OCI-LY7 (cell line): ENCODE results near the gene GRIK2. TPM values are rescaled to one million over a fixed set of nuclear protein-coding genes. Genes with fewer than 3 reads are reported as not detected.

Experiments
- BruUV-seq: library from RNA; stranded (reverse); fragments of 400-500 nt; replicated peaks from 2 replicates; lab custom pipeline; 2021; lab: Mats Ljungman, UMichigan
- CTCF ChIA-PET: fragments of 300-600 bp; sonication (Branson Sonifier 250); formaldehyde crosslinking; loops from one replicate; lab custom pipeline; 2022; ENCODE audit warnings: antibody characterized with exemption; ENCODE audit not compliant: unreplicated experiment; lab: Charles Lee
- POLR2A ChIA-PET: fragments of 300-600 bp; sonication (Branson Sonifier 250); formaldehyde crosslinking; loops from one replicate; lab custom pipeline; 2022; ENCODE audit warnings: antibody characterized with exemption; lab: Charles Lee
- DNase-seq: peaks from one replicate; pipeline ENCODE4 v3.0.0-alpha.2; 2015; ENCODE audit warnings: low spot score
- H2AFZ ChIP-seq: fragments of 200-600 bp; sonication (generic), shearing (Covaris generic); 2 replicates; pipeline ENCODE4 v1.6.1; 2014; ENCODE audit warnings: mild to moderate bottlenecking, antibody characterized with exemption, low read length, moderate library complexity
- H3K27ac ChIP-seq: fragments of 200-600 bp; sonication (generic); 2 replicates; pipeline ENCODE4 v1.5.1; 2014; ENCODE audit warnings: mixed run types, low read depth, mild to moderate bottlenecking, moderate library complexity, low read length, inconsistent platforms; ENCODE audit not compliant: poor library complexity, severe bottlenecking
- H3K36me3 ChIP-seq: fragments of 200-600 bp; sonication (generic); 2 replicates; pipeline ENCODE4 v1.6.1; 2014; ENCODE audit warnings: mild to moderate bottlenecking, antibody characterized with exemption, low read length, moderate library complexity, mixed read lengths; ENCODE audit not compliant: insufficient read depth
- H3K4me1 ChIP-seq: fragments of 200-600 bp; sonication (generic); 2 replicates; pipeline ENCODE4 v1.5.1; 2014; ENCODE audit warnings: mild to moderate bottlenecking, low read length; ENCODE audit not compliant: insufficient read depth, poor library complexity, severe bottlenecking
- H3K4me2 ChIP-seq: fragments of 200-600 bp; sonication (generic); 2 replicates; pipeline ENCODE4 v1.6.1; 2014; ENCODE audit warnings: mild to moderate bottlenecking, low read length
- H3K4me3 ChIP-seq: fragments of 200-600 bp; sonication (generic); 2 replicates; pipeline ENCODE4 v1.5.1; 2014; ENCODE audit warnings: mild to moderate bottlenecking, low read depth, low read length; ENCODE audit not compliant: poor library complexity, severe bottlenecking
- H3K79me2 ChIP-seq: fragments of 200-600 bp; sonication (generic); 2 replicates; pipeline ENCODE4 v1.6.1; 2016; ENCODE audit warnings: low read depth, mild to moderate bottlenecking, low read length, moderate library complexity, mixed read lengths; ENCODE audit not compliant: insufficient read depth
- H3K9me2 ChIP-seq: fragments of 200-600 bp; sonication (generic); 2 replicates; pipeline ENCODE4 v1.6.1; 2016; ENCODE audit warnings: mild to moderate bottlenecking, low read length, mixed read lengths; ENCODE audit not compliant: insufficient read depth
- H3K9me3 ChIP-seq: fragments of 200-600 bp; sonication (generic); 2 replicates; pipeline ENCODE4 v1.6.1; 2014; ENCODE audit warnings: mild to moderate bottlenecking, mixed run types, low read length, mixed read lengths
- H4K20me1 ChIP-seq: fragments of 200-600 bp; sonication (generic); 2 replicates; pipeline ENCODE4 v1.6.1; 2014; ENCODE audit warnings: mild to moderate bottlenecking, antibody characterized with exemption, low read length, moderate library complexity, mixed read lengths; ENCODE audit not compliant: insufficient read depth
- CTCF ChIP-seq: fragments of 200-600 bp; sonication (generic); conservative IDR thresholded peaks from 2 replicates; pipeline ENCODE4 v1.5.1; 2014; ENCODE audit warnings: mild to moderate bottlenecking, antibody characterized with exemption, low read length, moderate library complexity, mixed read lengths
- EZH2phosphoT487 ChIP-seq: fragments of 200-600 bp; sonication (generic); IDR thresholded peaks from 2 replicates; pipeline ENCODE4 v1.6.1; 2018; ENCODE audit warnings: low read depth, borderline replicate concordance, mild to moderate bottlenecking, mixed run types, antibody characterized with exemption, low read length, moderate library complexity, mixed read lengths
- intact Hi-C: fragments of 100-400 bp; cut with micrococcal nuclease; formaldehyde crosslinking; loops from one replicate; pipeline ENCODE4 v1.10.0; 2022; ENCODE audit not compliant: unreplicated experiment
- total RNA-seq, 2 experiments: library from RNA; depleted of rRNA in 1 of 2; stranded (reverse); fragments of >200 nt in 1 of 2; shearing (Covaris generic) in 1 of 2; gene quantifications; 2 replicates each; pipeline ENCODE4 v1.2.3, GENCODE V29; 2014 to 2022

The GRIK2 gene
- total RNA-seq, 2 experiments from 2014 or later = not detected

- POLR2A ChIA-PET = no interaction called here
- Histone ChIP-seq H3K9me3 (no peaks in the 10 kb centered on the region), H3K4me2 (no peak overlapping the region), H3K9me2 (no peaks in the 10 kb centered on the region), H2AFZ (no peak overlapping the region), H3K79me2 (no peaks in the 10 kb centered on the region), H3K36me3 (no peaks in the 10 kb centered on the region), H3K4me1 (no peaks in the 10 kb centered on the region), H3K27ac (no peak overlapping the region), H4K20me1 (no peaks in the 10 kb centered on the region), H3K4me3 (no peak overlapping the region)
- no peak for DNase-seq
- BruUV-seq = no TSS peak
- intact Hi-C loops = loop anchor here (10.0 kb wide), 1 partner anchor 619 kb away; no protein-coding TSS in a partner anchor
- CTCF ChIA-PET = no interaction called here
- TF ChIP-seq CTCF = no peak
- no peak for TF ChIP-seq EZH2phosphoT487
Observed at GRCh38 chr6:101413773-101414172, 20.3 kb downstream of the GRIK2 start.

- no peaks in the 10 kb centered on the region for H3K9me2 ChIP-seq
- H3K36me3 ChIP-seq = no peaks in the 10 kb centered on the region
- no peaks in the 10 kb centered on the region for H3K79me2 ChIP-seq
- intact Hi-C loops = loop anchor here (10.0 kb wide), 1 partner anchor 623 kb away; no protein-coding TSS in a partner anchor
- no peak overlapping the region for H2AFZ ChIP-seq
- no TSS peak for BruUV-seq
- H3K27ac ChIP-seq = no peak overlapping the region
- no peak overlapping the region for H3K4me3 ChIP-seq
- no peak for TF ChIP-seq CTCF
- TF ChIP-seq EZH2phosphoT487 = no peak
- ChIA-PET CTCF (no interaction called here), POLR2A (interaction anchor here (0.7 kb wide), 1 partner anchor 722 kb away, joined by 3 read pairs; no protein-coding TSS in a partner anchor)
- DNase-seq = no peak
- no peaks in the 10 kb centered on the region for H3K4me1 ChIP-seq
- no peak overlapping the region for H3K4me2 ChIP-seq
- no peaks in the 10 kb centered on the region for H3K9me3 ChIP-seq
- no peaks in the 10 kb centered on the region for H4K20me1 ChIP-seq
Observed at GRCh38 chr6:101417900-101418299, 24.4 kb downstream of the GRIK2 start.

GRCh38 chr6:101422251-101422650 is 28.7 kb downstream of the GRIK2 start:
- intact Hi-C loops = no loop called here
- TF ChIP-seq EZH2phosphoT487 (no peak), CTCF (no peak)
- Histone ChIP-seq H3K9me3 (no peaks in the 10 kb centered on the region), H3K36me3 (no peaks in the 10 kb centered on the region), H3K4me1 (no peaks in the 10 kb centered on the region), H3K9me2 (no peaks in the 10 kb centered on the region), H4K20me1 (no peaks in the 10 kb centered on the region), H2AFZ (no peak overlapping the region), H3K4me3 (no peak overlapping the region), H3K4me2 (no peak overlapping the region), H3K27ac (no peak overlapping the region), H3K79me2 (no peaks in the 10 kb centered on the region)
- no TSS peak for BruUV-seq
- ChIA-PET CTCF (no interaction called here), POLR2A (interaction anchor here (0.7 kb wide), 1 partner anchor 12 kb away, joined by 3 read pairs; no protein-coding TSS in a partner anchor)
- no peak for DNase-seq
